ENCODE data around the gene DHRSX. TPM values are rescaled to one million over a fixed set of nuclear protein-coding genes. Genes with fewer than 3 reads are reported as not detected.

DHRSX gene
- total RNA-seq, 3 donors from 2014 or later: 24.9 to 52.4 (median 37.5) TPM

GRCh38 chrX:2376166-2376565, 124.6 kb downstream of the DHRSX start:
- no peak overlapping the region for H3K4me3 ChIP-seq

DNA sequence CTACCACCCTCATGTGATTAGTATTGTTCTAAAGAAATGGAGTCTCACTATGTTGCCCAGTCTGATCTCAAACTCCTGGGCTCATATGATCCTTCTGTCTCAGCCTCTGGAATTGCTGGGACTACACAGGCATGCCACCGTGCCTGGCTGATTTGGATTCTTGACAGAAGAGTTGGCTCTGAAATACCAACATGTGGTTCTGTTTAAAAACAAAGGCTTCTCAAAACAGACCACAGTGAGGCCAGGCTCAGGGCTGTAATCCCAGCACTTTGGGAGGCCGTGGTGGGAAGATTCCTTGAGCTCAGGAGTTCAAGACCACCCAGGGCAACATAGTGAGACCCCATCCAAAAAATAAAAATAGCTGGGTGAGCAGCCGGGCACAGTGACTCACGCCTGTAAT, 126.7 kb downstream of the DHRSX start:
- Histone ChIP-seq H3K4me1 (ENCODE audit: low read depth) (no peaks in the 10 kb centered on the region), H3K4me3 (no peak overlapping the region), H3K9me3 (no peaks in the 10 kb centered on the region), H3K36me3 (ENCODE audit: low read depth) (no peaks in the 10 kb centered on the region)
- DNase-seq (no peak), ATAC-seq (no peak)
- intact Hi-C loops (cut with DNase I, micrococcal nuclease): no loop called here
- TF ChIP-seq, protein P1, sequence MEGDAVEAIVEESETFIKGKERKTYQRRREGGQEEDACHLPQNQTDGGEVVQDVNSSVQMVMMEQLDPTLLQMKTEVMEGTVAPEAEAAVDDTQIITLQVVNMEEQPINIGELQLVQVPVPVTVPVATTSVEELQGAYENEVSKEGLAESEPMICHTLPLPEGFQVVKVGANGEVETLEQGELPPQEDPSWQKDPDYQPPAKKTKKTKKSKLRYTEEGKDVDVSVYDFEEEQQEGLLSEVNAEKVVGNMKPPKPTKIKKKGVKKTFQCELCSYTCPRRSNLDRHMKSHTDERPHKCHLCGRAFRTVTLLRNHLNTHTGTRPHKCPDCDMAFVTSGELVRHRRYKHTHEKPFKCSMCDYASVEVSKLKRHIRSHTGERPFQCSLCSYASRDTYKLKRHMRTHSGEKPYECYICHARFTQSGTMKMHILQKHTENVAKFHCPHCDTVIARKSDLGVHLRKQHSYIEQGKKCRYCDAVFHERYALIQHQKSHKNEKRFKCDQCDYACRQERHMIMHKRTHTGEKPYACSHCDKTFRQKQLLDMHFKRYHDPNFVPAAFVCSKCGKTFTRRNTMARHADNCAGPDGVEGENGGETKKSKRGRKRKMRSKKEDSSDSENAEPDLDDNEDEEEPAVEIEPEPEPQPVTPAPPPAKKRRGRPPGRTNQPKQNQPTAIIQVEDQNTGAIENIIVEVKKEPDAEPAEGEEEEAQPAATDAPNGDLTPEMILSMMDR (IDR thresholded peaks at IDR 0.05): no peak

More at GRCh38 chrX:2376166-2376565, 124.6 kb downstream of the DHRSX start:
- no peaks in the 10 kb centered on the region for H3K9me3 ChIP-seq
- ATAC-seq (no peak), DNase-seq (no peak)
- H3K36me3 ChIP-seq (ENCODE audit: low read depth): no peaks in the 10 kb centered on the region
- TF ChIP-seq, protein P1 (IDR thresholded peaks at IDR 0.05): no peak
- no peaks in the 10 kb centered on the region for H3K4me1 ChIP-seq (ENCODE audit: low read depth)
- intact Hi-C loops (cut with DNase I, micrococcal nuclease): no loop called here

DNA sequence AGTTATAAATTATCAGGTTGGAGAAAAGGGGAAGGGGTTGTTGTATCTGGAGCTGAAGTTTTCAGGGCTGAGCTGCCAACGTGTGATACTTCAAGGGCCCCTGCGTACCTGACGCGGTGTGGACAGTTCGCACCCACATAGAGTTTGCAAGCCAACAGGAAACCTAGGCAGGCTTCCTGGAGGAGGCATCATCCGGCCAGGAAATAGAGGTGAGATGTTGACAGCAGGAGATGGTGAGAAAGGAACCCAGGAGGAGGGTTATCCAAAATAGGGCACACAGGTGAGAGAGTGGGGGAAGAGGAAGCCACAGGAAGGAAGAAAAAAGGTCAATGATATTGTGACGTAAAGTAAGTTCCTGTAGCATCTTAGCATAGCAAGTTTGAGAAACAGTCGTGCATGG, 127.2 kb downstream of the DHRSX start:
- Histone ChIP-seq H3K4me3 (no peak overlapping the region), H3K9me3 (no peaks in the 10 kb centered on the region), H3K36me3 (ENCODE audit: low read depth) (no peaks in the 10 kb centered on the region), H3K4me1 (ENCODE audit: low read depth) (no peaks in the 10 kb centered on the region)
- no peak for ATAC-seq
- DNase-seq: no peak
- intact Hi-C loops (cut with DNase I, micrococcal nuclease): no loop called here
- TF ChIP-seq, protein P1 (IDR thresholded peaks at IDR 0.05): no peak

DNA sequence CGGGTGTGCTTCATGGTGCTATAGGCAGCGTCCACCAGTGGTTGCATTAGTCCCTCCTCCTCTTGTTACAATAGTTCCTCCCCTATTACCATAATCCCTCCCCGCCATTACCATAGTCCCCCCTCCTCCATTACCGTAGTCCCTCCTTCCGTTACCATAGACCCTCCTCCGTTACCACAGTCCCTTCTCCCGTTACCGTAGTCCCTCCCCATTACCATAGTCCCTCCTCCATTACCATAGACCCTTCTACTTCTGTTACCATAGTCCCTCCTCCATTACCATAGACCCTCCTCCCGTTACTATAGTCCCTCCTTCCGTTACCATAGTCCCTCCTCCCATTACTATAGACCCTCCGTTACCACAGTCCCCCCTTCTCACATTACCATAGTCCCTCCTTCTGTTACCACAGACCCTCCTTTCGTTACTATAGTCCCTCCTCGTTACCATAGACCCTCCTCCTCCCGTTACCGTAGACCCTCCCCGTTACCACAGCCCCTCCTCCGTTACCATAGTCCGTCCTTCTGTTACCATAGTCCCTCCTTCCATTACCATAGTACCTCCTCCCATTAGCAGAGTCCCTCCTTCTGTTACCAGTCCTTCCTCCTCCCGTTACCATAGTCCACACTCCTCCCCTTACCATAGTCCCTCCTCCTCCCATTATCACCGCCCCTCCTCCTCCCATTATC, 129.6 kb downstream of the DHRSX start:
- TF ChIP-seq, protein P1 (IDR thresholded peaks at IDR 0.05): no peak
- Histone ChIP-seq H3K4me1 (ENCODE audit: low read depth) (no peaks in the 10 kb centered on the region), H3K4me3 (no peak overlapping the region), H3K9me3 (no peaks in the 10 kb centered on the region), H3K36me3 (ENCODE audit: low read depth) (no peaks in the 10 kb centered on the region)
- intact Hi-C loops (cut with DNase I, micrococcal nuclease): no loop called here
- ATAC-seq (no peak), DNase-seq (no peak)

- TF ChIP-seq, protein P1 (IDR thresholded peaks at IDR 0.05): no peak
- Histone ChIP-seq H3K4me3 (no peak overlapping the region), H3K4me1 (ENCODE audit: low read depth) (no peaks in the 10 kb centered on the region), H3K36me3 (ENCODE audit: low read depth) (no peaks in the 10 kb centered on the region), H3K9me3 (no peaks in the 10 kb centered on the region)
- intact Hi-C loops (cut with DNase I, micrococcal nuclease): no loop called here
- DNase-seq (no peak), ATAC-seq (no peak)
These were observed 130.3 kb downstream of the DHRSX start for GRCh38 chrX:2370456-2370855.
